PC-3 (cell line): Measurements from ENCODE around the gene RIC1. TPM values are rescaled to one million over a fixed set of nuclear protein-coding genes. Genes with fewer than 3 reads are reported as not detected.

Experiments
- ATAC-seq: fragments of 200-7000 bp; cut with Tn5 transposase; 2 replicates; pipeline ENCODE4 v1.9.1; 2020; ENCODE audit warnings: mild to moderate bottlenecking, moderate library complexity
- BruUV-seq: library from RNA; stranded (reverse); fragments of 400-500 nt; replicated peaks from 2 replicates; lab custom pipeline; 2021; lab: Mats Ljungman, UMichigan
- CTCF ChIA-PET: fragments of 300-600 bp; sonication (Branson Sonifier 250); formaldehyde crosslinking; loops from one replicate; lab custom pipeline; 2022; ENCODE audit warnings: antibody characterized with exemption; lab: Charles Lee
- POLR2A ChIA-PET: fragments of 300-600 bp; sonication (Branson Sonifier 250); formaldehyde crosslinking; loops from one replicate; lab custom pipeline; 2022; ENCODE audit warnings: antibody characterized with exemption; ENCODE audit not compliant: unreplicated experiment; lab: Charles Lee
- DNase-seq: peaks from one replicate; pipeline ENCODE4 v3.0.0-alpha.2; 2015
- H2AFZ ChIP-seq: fragments of 300-600 bp; sonication (generic); 2 replicates; pipeline ENCODE4 v1.6.0; 2016; ENCODE audit warnings: antibody characterized with exemption, low read length
- H3F3A ChIP-seq: fragments of 300-600 bp; sonication (generic); one replicate; pipeline ENCODE4 v1.6.0; 2017; ENCODE audit warnings: antibody characterized with exemption, low read length, control low read depth, mild to moderate bottlenecking; ENCODE audit not compliant: unreplicated experiment
- H3K27ac ChIP-seq: fragments of 300-600 bp; sonication (generic); 2 replicates; pipeline ENCODE4 v1.5.1; 2016; ENCODE audit warnings: mild to moderate bottlenecking, low read length
- H3K27me3 ChIP-seq: fragments of 300-600 bp; sonication (generic); 2 replicates; pipeline ENCODE4 v1.6.1; 2016; ENCODE audit warnings: low read length, mixed read lengths
- H3K36me3 ChIP-seq: fragments of 300-600 bp; sonication (generic); 2 replicates; pipeline ENCODE4 v1.6.1; 2016; ENCODE audit warnings: low read depth, mixed run types, low read length, mixed read lengths
- H3K4me1 ChIP-seq: fragments of 300-600 bp; sonication (generic); 2 replicates; pipeline ENCODE4 v1.5.1; 2016; ENCODE audit warnings: low read length; ENCODE audit not compliant: insufficient read depth
- H3K4me2 ChIP-seq: fragments of 300-600 bp; sonication (generic); 2 replicates; pipeline ENCODE4 v1.6.0; 2016; ENCODE audit warnings: low read length
- H3K4me3 ChIP-seq: fragments of 300-600 bp; sonication (generic); 2 replicates; pipeline ENCODE4 v1.5.1; 2016; ENCODE audit warnings: mild to moderate bottlenecking, low read length, mixed read lengths
- H3K79me2 ChIP-seq: fragments of 300-600 bp; sonication (generic); 2 replicates; pipeline ENCODE4 v1.6.1; 2017; ENCODE audit warnings: low read length, mixed read lengths
- H3K9ac ChIP-seq: fragments of 300-600 bp; sonication (generic); 2 replicates; pipeline ENCODE4 v1.6.0; 2016; ENCODE audit warnings: mild to moderate bottlenecking, low read length
- H3K9me2 ChIP-seq: fragments of 300-600 bp; sonication (generic); replicated peaks from 2 replicates; pipeline ENCODE4 v1.6.1; 2016; ENCODE audit warnings: mixed run types, low read length, mixed read lengths
- H3K9me3 ChIP-seq: fragments of 300-600 bp; sonication (generic); 2 replicates; pipeline ENCODE4 v1.6.1; 2016; ENCODE audit warnings: low read length, mixed read lengths
- H4K20me1 ChIP-seq: fragments of 300-600 bp; sonication (generic); 2 replicates; pipeline ENCODE4 v1.6.1; 2016; ENCODE audit warnings: low read length, mixed read lengths
- EZH2 ChIP-seq: fragments of 300-600 bp; sonication (generic); IDR thresholded peaks from one replicate; pipeline ENCODE4 v1.6.1; 2017; ENCODE audit warnings: antibody characterized with exemption, mild to moderate bottlenecking, low read length; ENCODE audit not compliant: unreplicated experiment
- EZH2phosphoT487 ChIP-seq: fragments of 300-600 bp; sonication (generic); IDR thresholded peaks from 2 replicates; pipeline ENCODE4 v1.6.1; 2018; ENCODE audit warnings: mild to moderate bottlenecking, antibody characterized with exemption, low read length, borderline replicate concordance
- intact Hi-C: fragments of 100-400 bp; cut with micrococcal nuclease; formaldehyde crosslinking; loops from 2 replicates; pipeline ENCODE4 v1.9.0; 2023
- total RNA-seq: library from RNA; depleted of rRNA; stranded (reverse); fragments of >200 nt; gene quantifications from 2 replicates; pipeline ENCODE4 v1.2.3, GENCODE V29; 2014
- TF ChIP-seq, protein P1 (sequence below): fragments of 300-600 bp; sonication (generic); conservative IDR thresholded peaks from 2 replicates; pipeline ENCODE4 v1.5.1; 2017; ENCODE audit warnings: antibody characterized with exemption, low read depth, mild to moderate bottlenecking, low read length

The RIC1 gene
- total RNA-seq, 1 experiment from 2014 or later = 16.0 TPM

DNA sequence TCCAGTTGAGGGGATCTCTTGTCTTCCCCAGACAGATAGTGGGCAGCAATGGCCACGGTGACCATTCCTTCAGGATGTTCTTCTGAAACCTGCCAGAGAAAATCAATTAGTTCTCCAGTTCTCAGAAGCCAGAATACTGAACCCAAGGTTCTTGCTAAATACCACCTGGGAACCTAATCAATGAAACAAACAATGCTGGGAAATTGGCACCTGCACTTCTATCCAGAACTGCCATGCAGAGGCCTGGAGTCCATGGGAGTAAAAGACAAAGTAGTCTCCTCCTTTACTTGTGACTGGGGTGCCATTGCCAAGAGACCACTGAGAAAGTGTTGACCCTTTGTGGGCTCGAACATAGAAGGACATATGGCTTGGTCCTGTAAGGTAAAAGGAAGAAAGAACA, 158.3 kb downstream of the RIC1 start:
- H3K9ac ChIP-seq = no peak overlapping the region
- no peaks in the 10 kb centered on the region for H3K27me3 ChIP-seq
- no peaks in the 10 kb centered on the region for H4K20me1 ChIP-seq
- no peaks in the 10 kb centered on the region for H3F3A ChIP-seq
- H3K9me2 ChIP-seq = no peaks in the 10 kb centered on the region
- ChIA-PET CTCF (no interaction called here), POLR2A (no interaction called here)
- H3K9me3 ChIP-seq = no peaks in the 10 kb centered on the region
- H3K36me3 ChIP-seq = peaks cover 16% of the 10 kb centered on the region; the same call in 1 of the 2 replicates
- H2AFZ ChIP-seq = no peak overlapping the region
- H3K79me2 ChIP-seq = no peaks in the 10 kb centered on the region
- no peak overlapping the region for H3K4me2 ChIP-seq
- ATAC-seq (no peak), DNase-seq (no peak)
- no peak overlapping the region for H3K4me3 ChIP-seq
- TF ChIP-seq EZH2phosphoT487 (no peak), EZH2 (no peak)
- TF ChIP-seq, protein P1, sequence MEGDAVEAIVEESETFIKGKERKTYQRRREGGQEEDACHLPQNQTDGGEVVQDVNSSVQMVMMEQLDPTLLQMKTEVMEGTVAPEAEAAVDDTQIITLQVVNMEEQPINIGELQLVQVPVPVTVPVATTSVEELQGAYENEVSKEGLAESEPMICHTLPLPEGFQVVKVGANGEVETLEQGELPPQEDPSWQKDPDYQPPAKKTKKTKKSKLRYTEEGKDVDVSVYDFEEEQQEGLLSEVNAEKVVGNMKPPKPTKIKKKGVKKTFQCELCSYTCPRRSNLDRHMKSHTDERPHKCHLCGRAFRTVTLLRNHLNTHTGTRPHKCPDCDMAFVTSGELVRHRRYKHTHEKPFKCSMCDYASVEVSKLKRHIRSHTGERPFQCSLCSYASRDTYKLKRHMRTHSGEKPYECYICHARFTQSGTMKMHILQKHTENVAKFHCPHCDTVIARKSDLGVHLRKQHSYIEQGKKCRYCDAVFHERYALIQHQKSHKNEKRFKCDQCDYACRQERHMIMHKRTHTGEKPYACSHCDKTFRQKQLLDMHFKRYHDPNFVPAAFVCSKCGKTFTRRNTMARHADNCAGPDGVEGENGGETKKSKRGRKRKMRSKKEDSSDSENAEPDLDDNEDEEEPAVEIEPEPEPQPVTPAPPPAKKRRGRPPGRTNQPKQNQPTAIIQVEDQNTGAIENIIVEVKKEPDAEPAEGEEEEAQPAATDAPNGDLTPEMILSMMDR = no peak
- intact Hi-C loops = loop anchor here (10.0 kb wide), 1 partner anchor 152 kb away; no protein-coding TSS in a partner anchor
- no peak overlapping the region for H3K27ac ChIP-seq
- H3K4me1 ChIP-seq = peaks cover 5% of the 10 kb centered on the region
- BruUV-seq = no TSS peak

DNA sequence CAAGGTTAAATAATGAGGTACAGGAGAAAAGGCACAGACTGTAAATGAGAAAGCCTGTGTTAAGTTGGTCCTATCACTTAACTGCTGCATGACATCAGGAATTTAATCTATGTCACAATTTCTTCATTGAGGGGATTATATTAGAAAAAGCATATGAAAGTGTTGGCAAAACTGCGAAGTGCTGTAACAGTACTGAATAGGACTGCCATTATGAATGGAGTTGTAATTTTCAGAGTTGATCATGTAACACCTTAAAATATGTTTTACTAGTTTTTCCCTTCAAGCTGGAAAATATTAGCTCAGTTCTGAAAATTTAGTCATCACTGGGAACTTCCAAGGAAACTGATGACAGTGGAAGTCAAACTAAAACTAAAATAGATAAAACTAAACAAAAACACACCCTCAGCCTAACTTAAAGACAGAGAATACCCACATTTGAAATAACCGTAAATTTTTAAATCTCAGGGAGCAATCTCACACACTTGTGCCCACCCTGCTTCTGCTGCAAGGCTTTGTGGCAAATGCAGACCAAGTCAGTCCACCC, 158.9 kb downstream of the RIC1 start:
- Histone ChIP-seq H3K4me3 (no peak overlapping the region), H3F3A (no peaks in the 10 kb centered on the region), H4K20me1 (no peaks in the 10 kb centered on the region), H3K9me3 (no peaks in the 10 kb centered on the region), H3K27me3 (no peaks in the 10 kb centered on the region), H3K79me2 (no peaks in the 10 kb centered on the region), H3K9me2 (no peaks in the 10 kb centered on the region), H3K9ac (no peak overlapping the region), H3K4me2 (no peak overlapping the region), H3K27ac (no peak overlapping the region), H2AFZ (no peak overlapping the region), H3K36me3 (peaks cover 16% of the 10 kb centered on the region; the same call in 1 of the 2 replicates), H3K4me1 (peaks cover 5% of the 10 kb centered on the region)
- BruUV-seq = no TSS peak
- ATAC-seq = no peak
- POLR2A ChIA-PET = no interaction called here
- TF ChIP-seq, protein P1 = no peak
- TF ChIP-seq EZH2phosphoT487 = no peak
- TF ChIP-seq EZH2 = no peak
- intact Hi-C loops = loop anchor here (10.0 kb wide), 1 partner anchor 153 kb away; no protein-coding TSS in a partner anchor
- CTCF ChIA-PET = no interaction called here
- no peak for DNase-seq

DNA sequence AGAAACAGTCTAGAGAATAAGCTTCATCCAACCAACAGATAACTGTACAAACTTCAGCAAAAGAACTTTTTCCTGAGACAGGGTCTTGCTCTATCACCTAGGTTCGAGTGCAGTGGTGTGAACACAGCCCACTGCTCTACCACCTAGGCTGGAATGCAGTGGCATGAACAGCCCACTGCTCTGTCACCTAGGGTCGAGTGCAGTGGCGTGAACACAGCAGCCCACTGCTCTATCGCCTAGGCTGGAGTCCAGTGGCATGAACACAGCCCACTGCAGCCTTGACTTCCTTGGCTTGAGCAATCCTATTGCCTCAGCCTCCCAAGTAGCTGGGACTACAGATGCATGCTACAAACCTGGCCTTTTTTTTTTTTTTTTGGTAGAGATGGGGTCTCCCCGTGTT, 160.6 kb downstream of the RIC1 start:
- H3F3A ChIP-seq = no peaks in the 10 kb centered on the region
- H3K36me3 ChIP-seq = peaks cover 16% of the 10 kb centered on the region; the same call in 1 of the 2 replicates
- BruUV-seq = no TSS peak
- ATAC-seq (no peak), DNase-seq (no peak)
- POLR2A ChIA-PET = no interaction called here
- H3K79me2 ChIP-seq = no peaks in the 10 kb centered on the region
- no peaks in the 10 kb centered on the region for H3K9me3 ChIP-seq
- H3K9me2 ChIP-seq = no peaks in the 10 kb centered on the region
- H3K4me1 ChIP-seq = no peaks in the 10 kb centered on the region
- no peak overlapping the region for H3K9ac ChIP-seq
- no peaks in the 10 kb centered on the region for H4K20me1 ChIP-seq
- H3K27me3 ChIP-seq = no peaks in the 10 kb centered on the region
- intact Hi-C loops = loop anchor here (10.0 kb wide), 1 partner anchor 155 kb away; no protein-coding TSS in a partner anchor
- H3K4me2 ChIP-seq = no peak overlapping the region
- CTCF ChIA-PET = no interaction called here
- no peak overlapping the region for H2AFZ ChIP-seq
- no peak overlapping the region for H3K27ac ChIP-seq
- no peak overlapping the region for H3K4me3 ChIP-seq
- TF ChIP-seq, protein P1 = no peak
- TF ChIP-seq EZH2phosphoT487 (no peak), EZH2 (no peak)
